Liver (tissue), 3 donors: Measurements from ENCODE around the gene DEFB124.

Experiments used
- RAD21 ChIP-seq, 2 donors: IDR thresholded peaks; 2 replicates each; pipeline ENCODE4 v1.6.1; 2016; ENCODE audit warnings: antibody characterized with exemption in 2 of 2, mild to moderate bottlenecking in 2 of 2
- SP1 ChIP-seq: IDR thresholded peaks from 2 replicates; pipeline ENCODE4 v1.6.1; 2018; ENCODE audit warnings: antibody characterized with exemption, mild to moderate bottlenecking
- TAF1 ChIP-seq: conservative IDR thresholded peaks from 2 replicates; pipeline ENCODE4 v1.6.1; 2016; ENCODE audit warnings: antibody characterized with exemption, mild to moderate bottlenecking
- TF ChIP-seq, protein P1 (sequence below): fragments of 150-350 bp; IDR thresholded peaks from 2 replicates; pipeline ENCODE4 v1.5.1; 2017; ENCODE audit warnings: improper control_type of control experiment, low read depth, low read length; ENCODE audit not compliant: missing input control
- donor health status: healthy.
- donor health status: healthy.

DNA sequence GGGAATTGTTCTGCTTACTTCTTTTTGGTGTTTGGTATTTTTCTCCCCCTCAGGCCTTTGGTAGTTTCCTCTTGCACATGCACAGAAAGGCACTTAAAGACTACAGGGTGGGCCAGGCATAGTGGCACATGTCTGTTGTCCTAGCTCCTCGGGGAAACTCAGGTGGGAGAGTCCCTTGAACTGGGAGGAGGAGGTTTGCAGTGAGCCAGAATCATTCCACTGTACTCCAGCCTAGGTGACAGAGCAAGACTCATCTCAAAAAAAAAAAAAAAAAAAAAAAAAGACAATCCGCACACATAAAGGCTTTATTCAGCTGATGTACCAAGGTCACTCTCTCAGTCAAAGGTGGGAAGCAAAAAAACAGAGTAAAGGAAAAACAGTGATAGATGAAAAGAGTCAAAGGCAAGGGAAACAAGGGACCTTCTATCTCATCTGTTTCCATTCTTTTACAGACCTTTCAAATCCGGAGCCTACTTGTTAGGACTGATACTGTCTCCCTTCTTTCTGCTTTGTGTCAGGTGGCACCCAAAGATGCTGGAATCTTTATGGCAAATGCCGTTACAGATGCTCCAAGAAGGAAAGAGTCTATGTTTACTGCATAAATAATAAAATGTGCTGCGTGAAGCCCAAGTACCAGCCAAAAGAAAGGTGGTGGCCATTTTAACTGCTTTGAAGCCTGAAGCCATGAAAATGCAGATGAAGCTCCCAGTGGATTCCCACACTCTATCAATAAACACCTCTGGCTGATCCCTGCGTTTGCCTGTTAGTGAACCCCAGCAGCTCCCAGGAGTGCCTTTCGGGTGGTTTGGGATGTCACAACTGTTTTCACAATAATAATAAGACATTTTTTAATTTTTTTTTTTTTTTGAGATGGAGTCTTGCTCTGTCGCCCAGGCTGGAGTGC lies 25.2 kb downstream of the DEFB124 start:
- no peak for TF ChIP-seq SP1
- no peak for TF ChIP-seq RAD21 (IDR thresholded peaks at IDR 0.05)
- TF ChIP-seq, protein P1, sequence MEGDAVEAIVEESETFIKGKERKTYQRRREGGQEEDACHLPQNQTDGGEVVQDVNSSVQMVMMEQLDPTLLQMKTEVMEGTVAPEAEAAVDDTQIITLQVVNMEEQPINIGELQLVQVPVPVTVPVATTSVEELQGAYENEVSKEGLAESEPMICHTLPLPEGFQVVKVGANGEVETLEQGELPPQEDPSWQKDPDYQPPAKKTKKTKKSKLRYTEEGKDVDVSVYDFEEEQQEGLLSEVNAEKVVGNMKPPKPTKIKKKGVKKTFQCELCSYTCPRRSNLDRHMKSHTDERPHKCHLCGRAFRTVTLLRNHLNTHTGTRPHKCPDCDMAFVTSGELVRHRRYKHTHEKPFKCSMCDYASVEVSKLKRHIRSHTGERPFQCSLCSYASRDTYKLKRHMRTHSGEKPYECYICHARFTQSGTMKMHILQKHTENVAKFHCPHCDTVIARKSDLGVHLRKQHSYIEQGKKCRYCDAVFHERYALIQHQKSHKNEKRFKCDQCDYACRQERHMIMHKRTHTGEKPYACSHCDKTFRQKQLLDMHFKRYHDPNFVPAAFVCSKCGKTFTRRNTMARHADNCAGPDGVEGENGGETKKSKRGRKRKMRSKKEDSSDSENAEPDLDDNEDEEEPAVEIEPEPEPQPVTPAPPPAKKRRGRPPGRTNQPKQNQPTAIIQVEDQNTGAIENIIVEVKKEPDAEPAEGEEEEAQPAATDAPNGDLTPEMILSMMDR = no peak
- no peak for TF ChIP-seq TAF1
